Neural progenitor cell (in vitro differentiated cells): ENCODE results near the gene IPCEF1. TPM values are rescaled to one million over a fixed set of nuclear protein-coding genes. Genes with fewer than 3 reads are reported as not detected.

ENCODE experiments used
- DNase-seq: peaks from one replicate; pipeline ENCODE4 v3.0.0-alpha.2; 2016; ENCODE audit warnings: low spot score
- H2AFZ ChIP-seq: fragments of 200-600 bp; sonication (generic); replicated peaks from 2 replicates; pipeline ENCODE4 v1.6.1; 2016; ENCODE audit warnings: antibody characterized with exemption
- H3F3A ChIP-seq: fragments of 200-600 bp; sonication (generic); 2 replicates; pipeline ENCODE4 v1.6.1; 2016; ENCODE audit warnings: antibody characterized with exemption, low read depth
- H3K27ac ChIP-seq: fragments of 200-600 bp; sonication (generic); 2 replicates; pipeline ENCODE4 v1.5.1; 2016; ENCODE audit warnings: mild to moderate bottlenecking
- H3K27me3 ChIP-seq: fragments of 200-600 bp; sonication (generic); 2 replicates; pipeline ENCODE4 v1.6.1; 2016; ENCODE audit warnings: mild to moderate bottlenecking, moderate library complexity
- H3K36me3 ChIP-seq: fragments of 200-600 bp; sonication (generic); 2 replicates; pipeline ENCODE4 v1.5.1; 2016
- H3K4me1 ChIP-seq: fragments of 200-600 bp; sonication (generic); 2 replicates; pipeline ENCODE4 v1.6.1; 2016; ENCODE audit warnings: mixed run types
- H3K4me2 ChIP-seq: fragments of 200-600 bp; sonication (generic); 2 replicates; pipeline ENCODE4 v1.6.1; 2016
- H3K4me3 ChIP-seq: fragments of 200-600 bp; sonication (generic); 2 replicates; pipeline ENCODE4 v1.5.1; 2016
- H3K79me2 ChIP-seq: fragments of 200-600 bp; sonication (generic); 2 replicates; pipeline ENCODE4 v1.6.1; 2016; ENCODE audit warnings: low read depth
- H3K9ac ChIP-seq: fragments of 200-600 bp; sonication (generic); 2 replicates; pipeline ENCODE4 v1.6.1; 2016
- H3K9me3 ChIP-seq: fragments of 200-600 bp; sonication (generic); 2 replicates; pipeline ENCODE4 v1.5.1; 2016; ENCODE audit warnings: low read depth
- H4K20me1 ChIP-seq: fragments of 200-600 bp; sonication (generic); 2 replicates; pipeline ENCODE4 v1.6.1; 2016; ENCODE audit warnings: low read depth
- H3K27ac Mint-ChIP-seq: 3 replicates; pipeline ENCODE4 v1.8.0; 2021; ENCODE audit warnings: mixed read lengths
- H3K27me3 Mint-ChIP-seq: 2 replicates; pipeline ENCODE4 v1.8.0; 2022; ENCODE audit warnings: low read depth, mild to moderate bottlenecking, inconsistent platforms, moderate library complexity, mixed read lengths; ENCODE audit not compliant: insufficient read depth
- H3K36me3 Mint-ChIP-seq: 3 replicates; pipeline ENCODE4 v1.8.0; 2021; ENCODE audit warnings: mixed read lengths
- H3K4me1 Mint-ChIP-seq: 3 replicates; pipeline ENCODE4 v1.8.0; 2021; ENCODE audit warnings: mixed read lengths
- H3K4me3 Mint-ChIP-seq: 3 replicates; pipeline ENCODE4 v1.8.0; 2021; ENCODE audit warnings: mild to moderate bottlenecking, moderate library complexity, mixed read lengths
- H3K9me3 Mint-ChIP-seq: 3 replicates; pipeline ENCODE4 v1.8.0; 2020; ENCODE audit warnings: mixed read lengths
- CTCF ChIP-seq: fragments of 200-600 bp; sonication (generic); IDR thresholded peaks from 2 replicates; pipeline ENCODE4 v1.5.1; 2017; ENCODE audit warnings: antibody characterized with exemption, mild to moderate bottlenecking
- EZH2 ChIP-seq: fragments of 200-600 bp; sonication (generic); IDR thresholded peaks from 2 replicates; pipeline ENCODE4 v1.6.1; 2017; ENCODE audit warnings: antibody characterized with exemption, mild to moderate bottlenecking, moderate library complexity
- EZH2phosphoT487 ChIP-seq: fragments of 200-600 bp; sonication (generic); IDR thresholded peaks from 2 replicates; pipeline ENCODE4 v1.6.1; 2017; ENCODE audit warnings: antibody characterized with exemption
- total RNA-seq: library from RNA; depleted of rRNA; stranded (reverse); fragments of >200 nt; gene quantifications from 2 replicates; pipeline ENCODE4 v1.2.3, GENCODE V29; 2015; ENCODE audit warnings: low replicate concordance

IPCEF1 gene
- total RNA-seq, 1 donor from 2014 or later = 0.13 TPM

GRCh38 chr6:154113392-154113791 lies 243.2 kb downstream of the IPCEF1 start:
- Mint-ChIP-seq H3K9me3 (no peaks in the 10 kb centered on the region), H3K4me1 (peaks cover 5% of the 10 kb centered on the region), H3K36me3 (no peaks in the 10 kb centered on the region), H3K27ac (no peak overlapping the region), H3K4me3 (no peak overlapping the region), H3K27me3 (peaks cover 2% of the 10 kb centered on the region)
- H3K9ac ChIP-seq = no peak overlapping the region
- no peaks in the 10 kb centered on the region for H3K9me3 ChIP-seq
- H3F3A ChIP-seq = no peaks in the 10 kb centered on the region
- H3K4me2 ChIP-seq = no peak overlapping the region
- no peaks in the 10 kb centered on the region for H3K36me3 ChIP-seq
- H4K20me1 ChIP-seq = no peaks in the 10 kb centered on the region
- H3K4me3 ChIP-seq = no peak overlapping the region
- DNase-seq = no peak
- TF ChIP-seq CTCF (no peak), EZH2phosphoT487 (no peak), EZH2 (no peak)
- H3K79me2 ChIP-seq = no peaks in the 10 kb centered on the region
- no peak overlapping the region for H3K27ac ChIP-seq
- no peaks in the 10 kb centered on the region for H3K27me3 ChIP-seq
- no peak overlapping the region for H2AFZ ChIP-seq
- H3K4me1 ChIP-seq = no peaks in the 10 kb centered on the region

- Histone ChIP-seq H3K9me3 (no peaks in the 10 kb centered on the region), H3K27ac (no peak overlapping the region), H3K79me2 (no peaks in the 10 kb centered on the region), H3K27me3 (no peaks in the 10 kb centered on the region), H3K4me1 (no peaks in the 10 kb centered on the region), H3K4me2 (no peak overlapping the region), H3F3A (no peaks in the 10 kb centered on the region), H3K9ac (no peak overlapping the region), H3K36me3 (no peaks in the 10 kb centered on the region), H3K4me3 (no peak overlapping the region), H2AFZ (no peak overlapping the region), H4K20me1 (no peaks in the 10 kb centered on the region)
- no peaks in the 10 kb centered on the region for H3K9me3 Mint-ChIP-seq
- DNase-seq = no peak
- no peaks in the 10 kb centered on the region for H3K36me3 Mint-ChIP-seq
- peaks cover 5% of the 10 kb centered on the region for H3K4me1 Mint-ChIP-seq
- H3K27me3 Mint-ChIP-seq = peaks cover 2% of the 10 kb centered on the region
- H3K4me3 Mint-ChIP-seq = no peak overlapping the region
- H3K27ac Mint-ChIP-seq = no peak overlapping the region
- TF ChIP-seq EZH2phosphoT487 = no peak
- no peak for TF ChIP-seq EZH2
- TF ChIP-seq CTCF = no peak
Observed at GRCh38 chr6:154112181-154112809, 244.3 kb downstream of the IPCEF1 start.

GRCh38 chr6:154111025-154111424 lies 245.6 kb downstream of the IPCEF1 start:
- TF ChIP-seq EZH2 (no peak), CTCF (no peak), EZH2phosphoT487 (no peak)

More at GRCh38 chr6:154111025-154111424, 245.6 kb downstream of the IPCEF1 start:
- Mint-ChIP-seq H3K27ac (no peak overlapping the region), H3K27me3 (peaks cover 2% of the 10 kb centered on the region), H3K9me3 (peaks cover 2% of the 10 kb centered on the region), H3K4me3 (no peak overlapping the region), H3K36me3 (no peaks in the 10 kb centered on the region), H3K4me1 (peaks cover 5% of the 10 kb centered on the region)
- no peak for DNase-seq
- H3K4me2 ChIP-seq = no peak overlapping the region
- H3K4me1 ChIP-seq = no peaks in the 10 kb centered on the region
- no peaks in the 10 kb centered on the region for H4K20me1 ChIP-seq
- no peak overlapping the region for H3K9ac ChIP-seq
- H3K27ac ChIP-seq = no peak overlapping the region
- no peaks in the 10 kb centered on the region for H3K27me3 ChIP-seq
- no peaks in the 10 kb centered on the region for H3F3A ChIP-seq
- H3K36me3 ChIP-seq = no peaks in the 10 kb centered on the region
- no peaks in the 10 kb centered on the region for H3K9me3 ChIP-seq
- H3K79me2 ChIP-seq = no peaks in the 10 kb centered on the region
- H3K4me3 ChIP-seq = no peak overlapping the region
- no peak overlapping the region for H2AFZ ChIP-seq
